Ramos (cell line): ENCODE measurements around the gene FIZ1.
"Not testable (repeated sequence)": the region's sequence is repeated elsewhere in the genome, so short reads cannot be mapped to it uniquely, and the experiment has no call there.

Experiments used
- in situ Hi-C: fragments of 300-500 bp; cut with MboI; formaldehyde crosslinking; loops from one replicate; pipeline ENCODE4 v1.14.3; 2022; ENCODE audit warnings: low sequenced_read_pairs; ENCODE audit not compliant: unreplicated experiment

The FIZ1 gene

DNA sequence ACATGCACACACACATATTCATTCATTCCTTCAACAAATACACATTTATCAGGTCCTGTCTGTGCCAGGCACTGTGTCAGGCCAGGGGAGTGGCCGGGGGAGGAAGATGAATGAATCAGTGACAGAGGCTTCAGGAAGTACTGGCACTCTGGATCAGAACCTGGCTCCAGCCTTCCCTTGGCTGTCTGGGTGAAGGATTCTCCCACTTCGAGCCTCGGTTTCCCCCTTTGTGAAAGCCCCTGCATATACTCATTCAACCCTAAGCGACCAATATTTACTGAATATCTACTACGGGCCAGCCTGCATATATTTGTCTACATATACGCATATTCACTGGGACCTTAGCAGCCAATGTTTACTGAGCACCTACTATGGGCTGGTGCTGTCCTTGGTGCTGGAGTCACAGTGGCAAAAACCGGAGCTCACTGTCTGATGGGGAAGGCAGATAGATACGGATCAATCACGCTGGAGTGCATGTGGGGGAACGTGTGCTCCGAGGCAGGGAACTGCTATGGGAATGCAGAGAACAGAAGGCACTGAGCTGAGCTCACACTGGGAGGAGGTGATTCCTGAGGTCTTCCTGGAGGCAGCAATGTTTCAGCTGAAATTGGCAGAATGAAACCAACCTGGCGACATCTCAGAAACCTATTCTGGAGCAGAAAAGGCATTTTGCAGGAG, 18.0 kb downstream of the FIZ1 start:
- in situ Hi-C loops: no loop called here

DNA sequence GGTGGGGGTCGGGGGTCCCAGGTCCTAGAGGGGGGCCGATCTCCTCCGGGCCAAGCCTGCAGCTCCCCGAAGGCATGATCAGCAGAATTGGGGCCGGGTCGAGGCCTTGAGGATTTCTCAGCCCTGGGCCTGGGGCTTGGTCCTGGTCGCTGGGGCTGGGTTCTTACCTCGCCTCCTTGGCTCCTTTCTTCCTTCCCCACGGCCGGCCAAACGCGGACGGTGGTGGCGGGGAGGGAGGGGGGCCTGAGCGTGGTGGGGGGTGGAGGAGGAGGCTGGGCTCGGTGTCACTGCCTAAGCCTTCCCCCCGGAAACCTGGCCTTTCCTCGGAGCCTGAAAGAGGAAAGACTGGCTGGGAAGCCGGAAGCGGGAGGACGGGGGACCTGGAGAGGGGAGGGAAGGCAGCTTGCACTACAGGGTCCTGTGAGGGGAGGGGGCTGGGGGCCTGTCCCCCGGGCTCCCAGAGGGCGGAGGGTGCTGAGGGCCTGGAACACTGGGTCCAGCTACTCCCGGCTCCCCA, 18.6 kb downstream of the FIZ1 start, which contains the start of gene ZNF579:
TSS of gene ZNF579 (minus strand) at position 221 of the 517 bp plus-strand sequence. CDS start 1,209 bp downstream, outside the sequence.
- in situ Hi-C loops: no loop called here

DNA sequence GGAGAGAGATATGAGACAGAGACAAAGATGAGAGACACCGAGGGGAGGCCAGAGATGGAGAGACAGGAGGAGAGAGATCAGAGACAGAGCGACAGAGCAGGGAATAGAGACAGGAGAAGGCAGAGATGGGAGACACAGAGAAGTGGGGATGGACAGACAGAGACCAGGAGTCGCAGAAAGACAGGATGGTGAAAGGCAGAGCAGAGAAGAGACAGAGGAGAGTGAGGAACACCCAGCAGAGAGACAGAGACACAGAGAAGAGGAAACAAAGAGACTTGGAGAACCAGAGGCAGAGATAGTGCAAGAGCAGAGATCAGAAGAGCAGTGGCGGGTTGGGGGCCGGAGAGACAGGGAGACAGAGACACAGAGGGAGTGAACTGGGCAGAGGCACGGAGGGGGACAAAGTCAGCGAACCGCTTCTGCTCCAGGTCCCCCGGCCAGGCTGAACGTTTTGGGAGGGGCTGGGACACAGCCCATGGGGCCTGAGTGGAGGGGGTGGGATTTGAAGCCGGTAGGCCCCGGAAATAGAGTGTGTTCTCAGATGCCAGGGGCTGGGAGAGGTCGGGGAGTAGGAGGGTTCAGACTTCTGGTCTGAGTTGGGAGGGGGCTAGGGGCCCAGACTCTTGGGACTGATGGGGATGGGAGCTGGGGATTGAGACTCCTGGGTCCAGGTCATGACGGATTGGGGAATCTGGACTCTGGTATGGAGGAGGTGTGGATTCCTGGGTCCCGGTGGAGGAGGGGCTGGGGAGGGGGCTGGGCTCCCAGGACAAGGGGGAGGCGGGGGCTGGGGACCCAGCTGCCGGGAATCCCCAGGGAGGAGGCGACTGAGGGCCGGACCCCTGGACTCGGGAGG, 19.3 kb downstream of the FIZ1 start:
- in situ Hi-C loops: no loop called here

DNA sequence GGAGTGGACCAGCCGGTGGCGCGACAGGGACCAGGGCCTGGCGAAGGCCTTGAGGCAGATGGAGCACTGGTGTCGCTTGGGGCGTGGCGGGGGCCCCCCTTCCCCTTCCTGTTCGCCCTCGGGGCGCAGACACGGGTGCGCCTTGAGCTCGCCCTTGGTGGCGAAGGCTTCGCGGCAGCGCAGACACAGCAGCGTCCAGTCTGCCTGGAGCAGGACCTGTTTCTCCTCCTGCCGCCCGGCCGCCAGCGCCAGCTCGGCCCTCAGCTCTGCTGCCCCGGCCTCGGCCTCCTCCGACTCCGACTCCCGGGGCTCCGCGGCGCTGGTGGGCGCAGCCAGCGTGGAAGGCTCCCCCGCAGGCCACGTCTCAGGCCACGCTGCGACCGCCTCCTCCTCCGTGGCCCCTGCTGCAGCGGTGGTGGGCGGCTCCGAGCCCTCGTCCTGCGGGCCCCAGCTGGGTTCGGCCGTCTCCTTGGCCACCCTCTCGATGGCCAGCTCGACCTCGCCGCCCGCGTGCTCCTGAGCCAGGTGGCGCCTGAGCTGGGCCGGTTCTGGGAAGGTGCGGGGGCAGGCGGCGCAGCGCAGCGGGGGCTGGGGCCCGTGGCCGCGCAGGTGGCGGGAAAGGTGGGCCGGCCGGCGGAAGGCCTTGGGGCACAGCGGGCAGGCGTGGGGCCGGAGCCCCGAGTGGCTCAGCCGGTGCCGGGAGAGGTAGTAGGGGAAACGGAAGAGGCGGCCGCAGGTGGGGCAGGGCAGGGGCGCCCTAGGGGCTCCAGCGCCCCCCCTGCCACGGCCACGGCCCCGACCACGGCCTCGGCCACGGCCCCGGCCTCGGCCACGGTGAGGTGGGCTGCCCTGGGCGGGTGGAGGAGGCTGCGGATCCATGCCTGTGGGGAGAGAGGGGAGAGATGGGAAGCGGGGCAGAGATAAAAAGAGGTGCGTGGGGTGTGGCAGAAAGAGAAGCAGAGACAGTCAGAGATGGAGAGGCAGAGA, 20.3 kb downstream of the FIZ1 start:
- in situ Hi-C loops: no loop called here

DNA sequence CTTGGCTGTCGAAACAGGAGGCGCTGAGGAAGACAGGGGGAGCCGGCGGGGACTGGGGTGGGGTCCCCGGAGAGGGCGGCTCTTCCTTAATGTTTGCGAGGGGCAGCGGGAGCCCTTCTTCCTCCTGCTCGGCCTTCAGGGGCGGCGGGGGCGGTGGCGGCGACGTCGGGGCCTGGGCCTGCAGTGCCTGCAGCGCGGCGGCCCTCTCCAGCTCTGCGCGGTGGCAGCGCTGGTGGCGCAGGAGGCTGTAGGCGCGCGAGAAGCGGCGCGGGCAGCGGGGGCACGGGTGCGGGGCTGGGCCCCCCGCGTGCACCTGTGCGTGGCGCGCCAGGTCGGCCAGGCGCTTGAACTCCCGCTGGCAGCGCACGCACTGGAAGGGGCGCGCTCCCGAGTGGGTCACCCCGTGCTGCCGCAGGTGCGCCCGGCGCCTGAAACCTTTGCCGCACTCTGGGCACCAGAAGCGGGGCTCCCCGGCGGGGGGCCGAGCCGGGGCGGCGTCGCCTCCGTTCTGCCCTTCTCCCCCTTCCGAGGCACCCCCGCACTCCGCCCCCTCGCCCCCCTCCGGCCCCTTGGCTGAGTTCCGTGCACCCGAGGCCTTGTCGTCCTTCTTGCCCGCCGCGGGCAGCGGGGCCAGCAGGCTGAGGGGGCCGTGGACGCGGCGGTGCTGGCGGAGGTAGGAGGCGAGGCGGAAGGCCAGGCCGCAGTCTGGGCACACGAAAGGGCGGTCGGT, 21.1 kb downstream of the FIZ1 start:
- in situ Hi-C loops: no loop called here

DNA sequence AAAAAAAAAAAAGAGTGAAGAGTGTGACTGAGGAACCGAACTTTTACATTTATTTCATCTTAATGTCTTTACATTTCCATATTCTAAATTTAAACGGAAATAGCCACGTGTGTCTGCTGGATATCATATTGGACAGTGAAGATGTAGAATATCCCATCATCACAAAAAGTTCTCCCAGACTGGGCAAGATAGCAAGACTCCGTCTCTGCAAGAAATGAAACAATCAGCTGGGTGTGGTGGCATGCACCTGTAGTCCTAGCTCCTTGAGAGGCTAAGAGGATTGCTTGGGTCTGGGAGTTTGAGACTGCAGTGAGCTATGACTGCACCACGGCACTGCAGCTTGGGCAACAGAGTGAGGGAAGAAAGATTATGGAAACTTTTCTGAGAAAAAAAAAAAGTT, 22.6 kb downstream of the FIZ1 start:
- in situ Hi-C loops: no loop called here

DNA sequence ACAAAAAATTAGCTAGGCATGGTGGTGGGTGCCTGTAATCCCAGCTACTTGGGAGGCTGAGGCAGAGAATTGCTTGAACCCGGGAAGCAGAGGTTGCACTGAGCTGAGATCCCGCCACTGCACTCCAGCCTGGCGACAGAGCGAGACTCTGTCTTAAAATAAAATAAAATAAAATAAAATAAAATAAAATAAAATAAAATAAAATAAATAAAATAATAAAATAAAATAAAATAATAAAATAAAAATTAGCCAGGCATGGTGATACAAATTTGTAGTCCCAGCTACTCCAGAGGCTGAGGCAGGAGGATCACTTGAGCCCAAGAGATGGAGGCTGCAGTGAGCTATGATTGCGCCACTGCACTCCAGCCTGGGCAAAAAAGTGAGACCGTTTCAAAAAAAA, 25.4 kb downstream of the FIZ1 start:
- in situ Hi-C loops: not testable (repeated sequence)

DNA sequence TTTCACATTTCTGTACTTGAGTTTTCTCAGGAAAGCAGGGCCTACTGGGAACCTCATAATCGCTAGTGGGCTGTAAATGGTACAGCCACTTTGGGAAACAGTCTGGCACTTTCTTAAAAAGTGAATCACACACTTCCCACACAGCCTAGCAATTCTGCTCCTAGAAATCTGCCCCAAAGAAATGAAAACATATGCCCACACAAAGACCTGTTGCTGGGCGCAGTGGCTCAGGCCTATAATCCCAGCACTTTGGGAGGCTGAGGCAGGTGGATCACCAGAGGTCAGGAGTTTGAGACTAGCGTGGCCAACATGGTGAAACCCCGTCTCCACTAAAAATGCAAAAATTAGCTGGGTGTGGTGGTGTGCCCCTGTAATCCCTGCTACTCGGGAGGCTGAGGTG, 29.8 kb downstream of the FIZ1 start:
- in situ Hi-C loops: not testable (repeated sequence)

DNA sequence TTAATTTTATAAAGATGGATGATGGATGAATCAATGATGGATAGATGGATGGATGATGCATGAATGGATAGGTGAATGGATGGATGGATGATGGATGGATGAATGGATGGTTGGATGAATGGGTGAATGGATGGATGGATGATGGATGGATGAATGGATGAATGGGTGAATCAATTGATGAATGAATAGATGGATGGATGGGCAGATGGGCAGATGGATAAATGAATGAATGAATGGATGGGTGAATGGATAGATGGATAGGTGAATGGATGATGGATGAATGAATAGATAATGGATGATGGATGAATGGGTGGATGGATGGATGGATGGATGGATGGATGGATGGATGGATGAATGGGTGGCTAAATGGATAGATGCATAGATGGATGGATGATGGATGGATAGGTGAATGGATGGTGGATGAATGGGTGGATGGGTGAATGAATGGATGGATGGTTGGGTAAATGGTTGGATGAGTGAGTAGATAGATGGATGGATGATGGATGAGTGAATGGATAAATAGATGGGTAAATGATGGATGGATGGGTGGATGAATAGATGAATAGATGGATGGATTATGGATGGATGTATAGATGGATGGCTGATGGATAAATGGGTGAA, 31.5 kb downstream of the FIZ1 start:
- in situ Hi-C loops: no loop called here

DNA sequence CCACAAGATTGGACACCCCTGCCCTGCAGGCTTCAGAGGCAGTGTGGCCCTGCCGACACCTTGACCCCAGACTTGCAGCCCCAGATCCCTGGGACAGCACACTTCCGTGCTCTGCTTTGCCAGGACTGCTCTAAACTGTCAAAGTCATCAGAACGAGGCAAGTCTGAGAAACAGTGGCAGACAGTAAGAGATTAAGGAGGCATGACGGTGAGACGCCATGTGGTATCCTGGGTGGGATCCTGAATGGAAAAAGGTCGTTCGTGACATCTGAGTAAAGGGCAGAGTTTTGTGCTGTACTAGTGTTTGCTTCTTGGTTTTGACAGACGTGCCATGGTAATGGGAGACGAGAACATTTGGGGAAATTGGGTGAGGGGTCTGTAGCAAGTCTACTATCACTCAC, 32.5 kb downstream of the FIZ1 start:
- in situ Hi-C loops: no loop called here

DNA sequence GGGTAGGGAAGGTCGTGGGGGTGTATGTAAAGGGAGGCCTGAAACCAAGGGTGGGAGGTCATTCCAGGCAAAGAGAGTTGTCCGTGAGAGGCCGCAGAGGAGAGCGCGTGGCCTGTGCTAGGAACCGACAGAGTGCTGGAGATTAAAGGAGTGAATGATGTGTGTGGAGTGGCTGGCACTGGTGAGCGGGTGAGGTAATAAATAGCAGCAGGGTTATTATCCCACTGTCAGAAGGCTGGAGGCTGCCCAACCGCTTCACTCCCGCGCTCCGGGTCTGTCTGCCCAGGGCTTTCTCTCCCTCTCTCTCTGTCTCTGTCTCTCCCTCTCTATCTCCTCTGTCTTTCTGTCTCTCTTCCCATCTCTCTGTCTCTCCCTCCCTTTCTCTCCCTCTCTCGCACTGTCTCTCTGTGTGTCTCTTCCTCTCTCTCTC, 36.0 kb downstream of the FIZ1 start:
- in situ Hi-C loops: no loop called here

DNA sequence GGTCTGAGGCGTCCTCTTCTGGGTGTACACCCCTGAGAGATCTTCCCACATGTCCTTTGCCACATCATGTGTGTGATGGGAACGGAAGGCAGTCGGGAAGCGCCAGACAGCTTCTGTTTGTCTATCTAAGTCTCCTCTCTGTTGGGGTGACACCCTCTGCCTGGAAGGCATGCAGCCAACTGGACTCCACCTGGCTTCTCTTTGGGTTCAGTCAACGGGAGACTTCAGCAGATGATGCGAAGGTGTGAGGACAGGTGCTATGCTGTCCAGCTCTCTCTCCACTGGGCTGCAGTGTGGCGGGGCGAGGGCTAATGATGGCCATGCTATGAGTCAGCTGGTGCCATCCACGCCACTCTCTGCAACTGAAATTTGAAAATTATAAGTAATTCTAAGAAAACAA, 39.6 kb downstream of the FIZ1 start:
- in situ Hi-C loops: no loop called here

DNA sequence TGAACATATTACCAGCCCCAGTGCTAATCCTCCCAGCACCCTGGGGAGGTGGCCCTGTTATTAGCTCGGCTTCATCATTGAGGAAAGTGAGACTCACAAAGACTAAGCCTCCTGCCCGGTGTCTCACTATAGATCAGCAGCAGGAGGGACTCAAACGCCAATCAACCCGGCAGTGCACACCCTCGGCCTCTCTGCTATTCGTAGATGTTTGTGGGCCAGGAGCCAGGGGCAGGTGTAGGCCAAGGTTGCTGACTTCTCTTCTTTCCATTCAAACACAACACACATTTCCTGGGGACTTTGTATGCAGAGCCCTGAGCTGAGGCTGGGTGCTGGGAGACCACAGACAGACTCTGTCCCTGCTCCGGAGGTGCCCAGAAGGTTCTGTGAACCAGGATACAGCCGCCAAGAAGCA, 44.6 kb downstream of the FIZ1 start:
- in situ Hi-C loops: no loop called here

DNA sequence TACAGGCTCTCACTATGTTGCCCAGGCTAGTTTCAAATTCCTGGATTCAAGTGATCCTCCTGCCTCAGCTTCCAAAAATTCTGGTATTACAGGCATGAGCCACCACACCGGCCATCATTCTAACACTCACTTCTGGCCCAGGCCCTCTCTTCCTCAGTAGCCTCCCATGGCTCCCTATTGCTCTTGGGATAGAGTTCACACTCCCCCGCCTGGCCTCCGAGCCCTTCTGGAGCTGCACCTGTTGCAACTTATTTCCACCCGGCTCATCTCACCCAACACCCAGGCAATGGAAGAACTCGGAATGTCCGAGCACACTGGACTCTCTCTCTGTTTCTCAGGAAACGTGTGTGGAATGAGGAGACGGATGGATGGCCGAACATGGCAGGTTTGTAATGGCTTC, 45.0 kb downstream of the FIZ1 start:
- in situ Hi-C loops: no loop called here

DNA sequence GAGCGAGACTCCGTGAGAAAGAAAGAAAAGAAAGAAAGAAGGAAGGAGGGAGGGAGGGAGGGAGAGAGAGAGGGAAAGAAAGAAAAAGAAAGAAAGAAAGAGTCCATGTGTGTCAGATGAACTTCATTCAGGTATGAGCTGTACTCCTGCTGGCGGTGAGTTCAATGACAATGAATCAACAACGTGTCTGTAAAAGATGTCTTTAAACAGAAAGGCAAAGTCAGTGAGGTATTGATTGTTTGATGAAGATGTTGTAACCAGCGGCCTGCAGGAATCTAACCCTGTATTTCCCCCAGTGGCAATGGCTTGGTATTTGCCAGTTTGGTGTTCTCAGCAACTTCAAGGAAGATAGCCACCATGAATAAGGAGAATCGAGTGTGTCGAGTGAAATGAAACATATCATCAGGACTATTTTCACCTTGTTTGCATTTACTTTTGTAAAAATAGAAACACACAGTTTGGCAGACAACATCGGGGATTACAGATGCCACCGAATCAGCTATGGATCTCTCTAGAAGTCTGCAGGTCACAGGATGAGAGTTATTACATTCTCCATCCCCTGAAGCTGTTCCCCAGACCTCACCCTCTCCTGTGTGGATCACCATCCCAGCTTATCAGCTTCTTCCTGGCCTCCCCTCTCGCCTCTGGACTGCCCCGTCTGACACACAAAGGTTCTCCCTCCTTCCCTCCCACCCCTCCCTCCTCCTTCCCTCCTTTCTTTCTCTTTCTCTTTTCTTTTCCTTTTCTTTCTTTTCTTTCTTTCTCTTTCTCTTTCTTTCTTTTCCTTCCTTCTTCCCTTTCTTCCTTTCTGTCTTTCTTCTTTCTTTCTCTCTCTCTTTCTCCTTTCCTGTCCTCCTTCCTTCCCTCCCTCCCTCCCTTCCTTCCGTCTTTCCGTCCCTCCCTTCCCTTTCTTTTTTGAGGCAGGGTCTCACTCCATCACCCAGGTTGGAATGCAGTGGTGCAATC, 45.8 kb downstream of the FIZ1 start:
- in situ Hi-C loops: no loop called here

DNA sequence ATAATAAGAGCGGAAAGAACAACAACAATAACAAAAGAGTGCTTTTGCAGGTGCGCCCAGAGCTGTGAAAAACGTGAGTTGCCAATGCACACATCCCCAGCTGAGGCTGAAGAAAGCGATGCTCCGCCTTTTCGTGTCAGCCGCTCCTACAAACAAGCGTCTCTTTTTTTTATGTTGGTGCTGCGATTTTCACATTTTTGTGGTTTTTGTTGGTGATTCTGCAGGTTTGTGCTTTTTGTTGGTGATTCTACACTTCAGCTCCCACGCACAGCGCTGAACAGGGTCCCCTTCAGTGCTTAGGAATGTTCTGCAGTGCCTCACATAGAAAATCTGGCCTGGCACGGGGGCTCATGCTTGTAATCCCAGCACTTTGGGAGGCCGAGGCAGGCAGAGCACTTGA, 46.7 kb downstream of the FIZ1 start:
- in situ Hi-C loops: no loop called here

DNA sequence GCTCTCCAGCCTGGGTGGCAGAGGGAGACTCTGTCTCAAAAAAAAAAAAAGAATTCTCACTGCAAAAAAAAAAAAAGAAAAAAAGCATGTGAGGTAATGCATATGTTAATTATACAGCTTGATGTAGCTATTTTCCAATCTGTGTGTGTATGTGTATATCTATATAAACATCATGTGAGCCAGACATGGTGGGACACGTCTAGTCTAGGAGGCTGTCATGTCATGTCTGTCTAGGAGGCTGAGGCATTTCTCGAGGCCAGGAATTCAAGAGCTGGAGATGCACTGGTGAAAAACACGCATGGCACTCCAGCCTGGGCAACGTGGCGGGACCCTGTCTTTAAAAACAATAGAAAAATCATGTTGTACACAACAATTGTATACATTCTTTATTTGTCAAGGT, 47.1 kb downstream of the FIZ1 start:
- in situ Hi-C loops: no loop called here

DNA sequence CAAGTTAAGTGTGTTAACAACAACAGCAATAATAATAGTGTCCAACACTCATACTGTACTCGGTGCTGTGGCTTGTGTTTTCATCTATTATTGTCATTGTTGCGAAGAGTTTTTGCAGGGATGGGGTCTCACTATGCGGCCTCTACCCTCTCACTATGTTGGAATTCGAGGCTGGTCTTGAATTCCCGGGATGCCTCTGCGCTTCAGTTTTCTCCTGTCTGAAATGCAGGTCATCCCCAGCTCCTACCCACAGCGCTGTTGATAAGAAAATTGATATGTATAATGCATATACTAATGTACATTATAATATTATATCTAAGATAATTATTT, 49.0 kb downstream of the FIZ1 start:
- in situ Hi-C loops: no loop called here
